Measurements from ENCODE around the gene WDR27. TPM values are rescaled to one million over a fixed set of nuclear protein-coding genes. Genes with fewer than 3 reads are reported as not detected.

Gene WDR27
- total and polyA plus RNA-seq, 12 donors, result 6.0 to 66.7 (median 27.7) TPM

GRCh38 chr6:169425628-169426370 is 276.0 kb downstream of the WDR27 start:
- TF ChIP-seq POLR2A (IDR thresholded peaks at IDR 0.05), result no peak
- TF ChIP-seq CTCF (IDR thresholded peaks at IDR 0.05), result no peak
- H3K27ac ChIP-seq, result peak overlapping the region in 1 of 5 donors; percentile 89
- intact Hi-C loops (cut with DNase I), result no loop called here
- H3K4me3 ChIP-seq, result no peak overlapping the region
- H3K36me3 ChIP-seq (replicated peaks in 1 of 2), result no peaks in the 10 kb centered on the region
- H3K9me3 ChIP-seq (replicated peaks in 1 of 3), result no peaks in the 10 kb centered on the region
- 69 to 92% (median 81%) methylated on average over 19 to 31 of the region's 31 CpGs for WGBS, 4 donors
- DNase-seq, result peak in 1 of 7 donors; percentile 43
- peaks cover 7 to 13% of the 10 kb centered on the region in 2 donors for H3K4me1 ChIP-seq (replicated peaks in 1 of 2)
- no peaks in the 10 kb centered on the region for H3K27me3 ChIP-seq

- no peaks in the 10 kb centered on the region for H3K27me3 ChIP-seq
- peak; percentile 81 to 95 (median 88) for DNase-seq
- H3K27ac ChIP-seq, result peak overlapping the region in 4 of 5 donors; percentile 59 to 85 (median 70)
- H3K4me1 ChIP-seq (replicated peaks in 1 of 2), result peaks cover 7 to 13% of the 10 kb centered on the region in 2 donors
- no peaks in the 10 kb centered on the region for H3K9me3 ChIP-seq (replicated peaks in 1 of 3)
- TF ChIP-seq POLR2A (IDR thresholded peaks at IDR 0.05), result peak; percentile 44 to 52
- no peak for TF ChIP-seq CTCF (IDR thresholded peaks at IDR 0.05)
- H3K36me3 ChIP-seq (replicated peaks in 1 of 2), result no peaks in the 10 kb centered on the region
- 38 to 64% (median 43%) methylated on average over 9 to 24 of the region's 24 CpGs for WGBS, 4 donors
- intact Hi-C loops (cut with DNase I), result no loop called here
- H3K4me3 ChIP-seq, result peak overlapping the region in 1 of 4 donors; percentile 38
Measured at GRCh38 chr6:169424821-169425240, 277.0 kb downstream of the WDR27 start.

GRCh38 chr6:169424149-169424804 is 277.6 kb downstream of the WDR27 start:
- TF ChIP-seq POLR2A (IDR thresholded peaks at IDR 0.05), result no peak
- TF ChIP-seq CTCF (IDR thresholded peaks at IDR 0.05), result no peak
- no peaks in the 10 kb centered on the region for H3K27me3 ChIP-seq
- DNase-seq, result peak in 1 of 7 donors; percentile 7
- H3K36me3 ChIP-seq (replicated peaks in 1 of 2), result no peaks in the 10 kb centered on the region
- H3K4me1 ChIP-seq (replicated peaks in 1 of 2), result peaks cover 7 to 13% of the 10 kb centered on the region in 2 donors
- WGBS, 4 donors, result 77 to 84% (median 81%) methylated on average over 19 to 28 of the region's 28 CpGs
- no peaks in the 10 kb centered on the region for H3K9me3 ChIP-seq (replicated peaks in 1 of 3)
- intact Hi-C loops (cut with DNase I), result no loop called here
- peak overlapping the region in 1 of 4 donors; percentile 38 for H3K4me3 ChIP-seq
- H3K27ac ChIP-seq, result peak overlapping the region in 3 of 5 donors; percentile 59 to 85 (median 81)

- Histone ChIP-seq H3K36me3 (replicated peaks in 1 of 2) (no peaks in the 10 kb centered on the region), H3K27ac (no peak overlapping the region), H3K27me3 (no peaks in the 10 kb centered on the region), H3K9me3 (replicated peaks in 1 of 3) (no peaks in the 10 kb centered on the region), H3K4me3 (no peak overlapping the region), H3K4me1 (replicated peaks in 1 of 2) (no peaks in the 10 kb centered on the region)
- TF ChIP-seq CTCF (IDR thresholded peaks at IDR 0.05) (no peak), POLR2A (IDR thresholded peaks at IDR 0.05) (no peak)
- WGBS, 4 donors, result 86 to 94% (median 88%) methylated on average over 9 to 14 of the region's 14 CpGs
- no peak for DNase-seq
- intact Hi-C loops (cut with DNase I), result no loop called here
Measured at GRCh38 chr6:169421586-169422264, 280.1 kb downstream of the WDR27 start.
